Thyroid gland (tissue), 4 donors: ENCODE data around the gene DCUN1D2.

Source experiments
- POLR2A ChIP-seq, 2 donors: fragments of 450-650 bp; IDR thresholded peaks; one replicate each; pipeline ENCODE4 v1.6.1; 2017; ENCODE audit warnings: antibody characterized with exemption in 2 of 2, mild to moderate bottlenecking in 2 of 2, moderate library complexity in 1 of 2
- TF ChIP-seq, protein P1 (sequence below), 6 experiments: fragments of 200-600 bp in 3 of 6; fragments of 450-650 bp in 3 of 6; sonication (generic) in 3 of 6; IDR thresholded peaks; one replicate each; pipeline ENCODE4 v1.5.1; 2016 to 2019; ENCODE audit warnings: antibody characterized with exemption in 6 of 6, mild to moderate bottlenecking in 2 of 6, inconsistent platforms in 1 of 6, moderate library complexity in 1 of 6

DNA sequence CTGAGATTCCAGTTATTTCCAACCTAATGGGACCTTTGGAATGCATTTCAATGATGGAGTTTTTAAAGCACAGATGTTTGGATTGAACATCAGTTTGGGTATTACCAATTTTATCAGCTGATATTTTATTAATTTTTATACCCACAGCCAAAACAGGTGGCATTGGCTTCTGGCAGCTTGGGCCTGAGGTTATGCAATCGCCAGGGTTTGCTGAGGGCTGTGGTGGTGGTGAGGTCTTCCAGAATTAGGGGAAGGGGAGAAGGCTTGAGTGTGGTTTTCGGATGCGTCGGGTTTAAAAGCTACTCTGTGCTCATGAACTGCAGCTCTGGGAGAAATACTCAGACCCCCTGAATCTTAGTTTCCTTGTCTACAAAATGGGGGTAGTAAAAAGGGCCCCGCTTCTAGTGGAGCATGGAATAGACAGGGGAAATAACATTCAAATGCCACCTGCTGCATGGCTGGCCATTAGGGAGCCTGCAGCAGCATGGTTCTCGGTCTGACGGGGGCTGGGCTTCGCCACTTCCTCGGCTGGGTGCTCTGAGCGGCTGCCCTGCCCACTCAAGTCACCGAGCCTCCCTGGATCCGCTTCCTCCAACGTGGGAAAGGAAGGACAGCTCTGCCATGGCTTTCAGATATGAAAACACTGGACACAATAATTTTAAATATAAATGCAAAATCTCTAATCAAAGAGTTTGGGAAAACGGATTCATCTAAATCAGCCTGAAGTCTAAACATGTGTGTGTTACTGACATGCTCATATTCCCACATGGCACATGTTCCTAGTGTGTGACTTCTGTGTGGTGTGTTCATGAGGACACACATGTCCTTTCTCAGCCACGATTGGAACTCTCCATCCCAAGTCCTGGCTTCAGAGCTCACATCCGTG is 72.4 kb downstream of the DCUN1D2 start:
- TF ChIP-seq, protein P1, sequence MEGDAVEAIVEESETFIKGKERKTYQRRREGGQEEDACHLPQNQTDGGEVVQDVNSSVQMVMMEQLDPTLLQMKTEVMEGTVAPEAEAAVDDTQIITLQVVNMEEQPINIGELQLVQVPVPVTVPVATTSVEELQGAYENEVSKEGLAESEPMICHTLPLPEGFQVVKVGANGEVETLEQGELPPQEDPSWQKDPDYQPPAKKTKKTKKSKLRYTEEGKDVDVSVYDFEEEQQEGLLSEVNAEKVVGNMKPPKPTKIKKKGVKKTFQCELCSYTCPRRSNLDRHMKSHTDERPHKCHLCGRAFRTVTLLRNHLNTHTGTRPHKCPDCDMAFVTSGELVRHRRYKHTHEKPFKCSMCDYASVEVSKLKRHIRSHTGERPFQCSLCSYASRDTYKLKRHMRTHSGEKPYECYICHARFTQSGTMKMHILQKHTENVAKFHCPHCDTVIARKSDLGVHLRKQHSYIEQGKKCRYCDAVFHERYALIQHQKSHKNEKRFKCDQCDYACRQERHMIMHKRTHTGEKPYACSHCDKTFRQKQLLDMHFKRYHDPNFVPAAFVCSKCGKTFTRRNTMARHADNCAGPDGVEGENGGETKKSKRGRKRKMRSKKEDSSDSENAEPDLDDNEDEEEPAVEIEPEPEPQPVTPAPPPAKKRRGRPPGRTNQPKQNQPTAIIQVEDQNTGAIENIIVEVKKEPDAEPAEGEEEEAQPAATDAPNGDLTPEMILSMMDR (IDR thresholded peaks at IDR 0.05) = no peak
- no peak for TF ChIP-seq POLR2A (IDR thresholded peaks at IDR 0.05)
